ENCODE results near the gene NRBF2.
"Not testable (repeated sequence)": the region's sequence is repeated elsewhere in the genome, so short reads cannot be mapped to it uniquely, and the experiment has no call there.

GRCh38 chr10:63101091-63101490 lies 32.0 kb upstream of the NRBF2 start:
- not testable (repeated sequence) for TF ChIP-seq EZH2 (IDR thresholded peaks at IDR 0.05; ENCODE audit: borderline replicate concordance, low read length)
- TF ChIP-seq, protein P1, sequence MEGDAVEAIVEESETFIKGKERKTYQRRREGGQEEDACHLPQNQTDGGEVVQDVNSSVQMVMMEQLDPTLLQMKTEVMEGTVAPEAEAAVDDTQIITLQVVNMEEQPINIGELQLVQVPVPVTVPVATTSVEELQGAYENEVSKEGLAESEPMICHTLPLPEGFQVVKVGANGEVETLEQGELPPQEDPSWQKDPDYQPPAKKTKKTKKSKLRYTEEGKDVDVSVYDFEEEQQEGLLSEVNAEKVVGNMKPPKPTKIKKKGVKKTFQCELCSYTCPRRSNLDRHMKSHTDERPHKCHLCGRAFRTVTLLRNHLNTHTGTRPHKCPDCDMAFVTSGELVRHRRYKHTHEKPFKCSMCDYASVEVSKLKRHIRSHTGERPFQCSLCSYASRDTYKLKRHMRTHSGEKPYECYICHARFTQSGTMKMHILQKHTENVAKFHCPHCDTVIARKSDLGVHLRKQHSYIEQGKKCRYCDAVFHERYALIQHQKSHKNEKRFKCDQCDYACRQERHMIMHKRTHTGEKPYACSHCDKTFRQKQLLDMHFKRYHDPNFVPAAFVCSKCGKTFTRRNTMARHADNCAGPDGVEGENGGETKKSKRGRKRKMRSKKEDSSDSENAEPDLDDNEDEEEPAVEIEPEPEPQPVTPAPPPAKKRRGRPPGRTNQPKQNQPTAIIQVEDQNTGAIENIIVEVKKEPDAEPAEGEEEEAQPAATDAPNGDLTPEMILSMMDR (IDR thresholded peaks at IDR 0.05; ENCODE audit: low read length): not testable (repeated sequence)
